ENCODE results near the gene LEAP2. TPM values are rescaled to one million over a fixed set of nuclear protein-coding genes. Genes with fewer than 3 reads are reported as not detected.

LEAP2 gene
- total RNA-seq, 1 experiment from 2014 or later, result 0.17 TPM

DNA sequence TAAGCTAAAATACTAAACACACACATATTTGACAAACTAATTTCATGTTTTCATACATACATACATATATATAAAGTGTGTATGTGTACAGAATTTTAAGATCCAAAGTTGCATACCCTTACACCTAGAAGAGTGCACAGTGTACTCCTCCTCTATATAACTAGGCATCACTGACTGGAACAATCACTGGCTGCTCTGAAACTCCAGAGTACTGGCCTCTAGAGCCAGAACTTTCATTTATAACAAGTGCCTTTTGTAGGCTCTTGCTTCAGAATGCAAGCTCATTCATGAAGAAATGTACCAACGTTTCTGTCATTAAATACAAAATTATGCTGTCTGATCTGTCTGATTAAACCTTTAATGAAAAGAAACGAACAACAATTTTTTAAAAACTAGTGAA lies 4.0 kb downstream of the LEAP2 start:
- no peak for DNase-seq (ENCODE audit: low read depth)

DNA sequence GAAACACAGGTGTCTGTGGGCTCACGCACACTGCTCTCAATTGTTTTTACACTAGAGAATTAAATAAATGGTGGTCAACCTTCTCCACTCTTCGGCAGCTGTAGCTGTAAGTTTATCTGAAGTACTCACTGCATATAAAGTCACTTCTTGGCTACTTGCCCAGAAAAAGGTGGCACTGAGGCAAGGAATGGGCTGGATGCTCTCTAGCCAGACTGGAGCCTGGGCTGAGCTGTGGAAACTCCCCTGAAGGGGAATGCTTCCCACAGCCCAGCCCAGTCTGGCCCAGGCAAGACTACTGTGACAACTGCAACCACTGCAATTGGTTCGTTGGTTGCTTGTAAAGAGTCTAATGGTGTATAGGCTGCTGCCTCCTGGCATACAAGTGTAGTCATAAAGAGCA lies 4.5 kb downstream of the LEAP2 start:
- DNase-seq (ENCODE audit: low read depth), result peak; percentile 69

DNA sequence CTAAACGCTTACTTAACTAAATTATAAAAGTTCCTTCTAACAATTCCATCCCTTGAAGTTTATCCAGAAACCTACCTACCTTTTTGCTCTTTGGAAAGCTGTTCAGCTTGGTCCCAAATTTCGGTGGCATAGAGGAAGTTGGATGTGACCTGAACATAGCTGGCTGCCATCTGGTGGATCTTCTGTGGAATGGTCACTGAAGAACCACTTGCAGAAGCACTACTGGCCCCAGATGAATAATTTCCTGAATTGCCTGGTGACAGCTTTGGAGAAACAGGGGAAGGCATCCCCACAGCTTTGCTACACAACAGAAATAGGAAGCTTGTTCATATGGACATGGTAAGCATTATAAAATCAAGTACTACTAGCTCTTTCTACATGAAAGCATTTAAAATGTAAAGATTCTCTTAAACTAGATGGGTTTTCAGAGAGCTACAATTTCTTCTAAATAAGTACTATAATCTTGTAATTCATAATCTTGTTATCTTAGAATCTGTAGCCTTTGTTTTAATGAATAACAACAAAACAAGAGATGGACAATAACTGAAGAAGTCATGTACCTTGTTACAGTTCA lies 9.9 kb downstream of the LEAP2 start:
- DNase-seq (ENCODE audit: low read depth), result peak; percentile 60

DNA sequence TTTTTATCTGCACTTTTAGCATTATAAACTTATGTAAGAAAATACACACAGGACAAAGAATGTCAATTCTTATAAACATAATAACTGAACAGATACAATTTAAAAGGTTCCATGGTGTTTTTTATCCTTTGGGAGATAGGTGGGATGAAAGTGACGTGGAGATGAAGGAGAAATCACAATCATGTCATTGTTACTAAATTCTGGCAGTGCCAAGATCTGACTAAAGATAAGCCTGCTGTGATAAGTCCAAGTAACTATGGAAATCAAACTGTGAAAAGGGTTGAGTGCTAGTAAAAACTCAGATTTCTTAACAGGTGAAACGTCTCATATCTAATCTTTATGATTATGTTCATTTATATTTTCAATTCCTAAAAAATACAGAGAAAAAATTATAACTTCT lies 11.1 kb downstream of the LEAP2 start:
- no peak for DNase-seq (ENCODE audit: low read depth)

DNA sequence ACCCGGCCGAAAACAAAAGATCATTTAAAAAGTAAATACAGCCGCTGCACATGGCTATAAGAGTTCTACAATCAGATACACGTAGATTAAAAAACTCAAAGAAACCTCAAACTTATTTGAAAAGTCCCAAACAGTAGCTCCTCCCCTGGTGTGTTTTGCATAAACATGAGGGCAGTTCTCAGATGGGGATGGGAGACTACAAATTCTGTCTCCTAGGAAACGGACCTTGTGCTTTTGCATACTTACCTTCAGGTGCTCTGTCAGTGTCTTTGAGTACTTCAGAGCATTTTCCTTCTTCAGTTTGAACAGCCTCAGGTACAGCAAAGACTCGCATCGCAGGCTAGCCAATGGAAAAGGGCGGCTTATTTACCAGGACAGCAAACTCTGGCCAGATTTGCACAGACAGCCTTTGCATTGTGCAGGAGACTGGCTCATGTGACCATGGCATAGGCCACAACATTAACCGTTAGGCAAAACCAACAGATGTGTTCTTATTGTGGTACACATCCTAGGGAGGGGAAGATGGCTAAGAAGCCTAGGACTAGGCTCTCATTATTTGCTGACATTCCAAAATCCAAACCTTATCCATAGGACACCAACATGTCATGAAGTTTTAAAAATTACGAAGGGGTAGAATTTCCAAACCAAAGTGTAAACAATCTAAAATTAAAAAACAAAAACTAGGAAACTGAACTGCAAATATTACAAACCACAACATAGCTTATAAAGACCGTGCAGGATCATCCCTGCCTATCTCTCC lies 12.8 kb downstream of the LEAP2 start:
- no peak for DNase-seq (ENCODE audit: low read depth)

DNA sequence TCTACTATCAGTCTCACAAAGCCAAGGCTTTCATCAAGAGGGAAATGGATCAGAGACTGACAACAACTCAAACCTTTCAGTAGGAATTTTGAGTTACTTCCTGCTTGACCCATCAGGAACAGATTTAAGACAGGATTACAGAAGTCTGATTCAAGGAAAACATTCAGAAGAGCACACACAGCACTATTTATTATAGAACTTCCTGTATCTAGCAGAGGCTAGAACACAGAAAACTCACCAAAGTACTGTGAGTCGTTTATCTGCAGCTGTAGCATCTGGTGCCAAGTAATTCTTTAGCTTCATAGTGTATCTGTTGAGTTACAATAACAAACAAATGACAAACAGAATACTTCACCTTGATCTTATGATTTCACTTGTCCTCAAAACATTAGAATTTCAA lies 13.8 kb downstream of the LEAP2 start:
- no peak for DNase-seq (ENCODE audit: low read depth)

DNA sequence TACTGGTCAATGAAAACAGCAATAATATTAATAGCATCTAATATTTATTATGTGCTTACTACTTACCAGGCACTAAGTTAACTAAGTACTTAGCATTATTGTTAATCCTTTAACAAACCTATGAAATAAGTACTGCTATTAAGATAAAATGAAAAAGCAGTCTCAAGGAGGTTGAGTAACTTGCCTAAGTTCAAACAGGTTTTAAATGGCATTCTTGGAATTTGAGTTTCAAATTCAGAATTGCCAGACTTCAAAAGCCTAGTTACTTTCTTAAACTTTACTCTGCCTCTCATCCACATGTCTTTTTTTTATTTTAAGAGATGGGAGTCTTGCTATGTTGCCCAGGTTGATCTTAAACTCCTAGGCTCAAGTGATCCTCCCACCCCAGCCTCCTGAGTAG lies 16.0 kb downstream of the LEAP2 start:
- no peak for DNase-seq (ENCODE audit: low read depth)

DNA sequence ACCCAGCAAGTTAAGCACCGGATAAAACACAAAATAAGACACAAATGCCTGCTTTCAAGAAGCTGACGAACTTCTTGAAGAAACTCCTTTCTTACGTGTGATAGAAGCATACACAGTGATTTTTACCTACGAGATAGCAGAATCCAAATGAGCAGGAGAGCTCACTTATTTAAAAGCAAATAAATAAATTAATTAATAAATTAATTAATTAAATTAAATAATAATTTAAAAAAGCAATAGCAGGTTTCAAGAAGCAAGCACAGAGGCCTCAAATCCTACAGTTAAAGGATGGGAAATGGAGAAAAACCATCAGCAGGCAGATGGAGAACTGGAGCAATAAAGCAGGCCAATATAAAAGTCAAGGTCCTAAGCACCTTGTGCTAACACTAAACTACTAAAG lies 17.3 kb downstream of the LEAP2 start:
- DNase-seq (ENCODE audit: low read depth), result no peak

DNA sequence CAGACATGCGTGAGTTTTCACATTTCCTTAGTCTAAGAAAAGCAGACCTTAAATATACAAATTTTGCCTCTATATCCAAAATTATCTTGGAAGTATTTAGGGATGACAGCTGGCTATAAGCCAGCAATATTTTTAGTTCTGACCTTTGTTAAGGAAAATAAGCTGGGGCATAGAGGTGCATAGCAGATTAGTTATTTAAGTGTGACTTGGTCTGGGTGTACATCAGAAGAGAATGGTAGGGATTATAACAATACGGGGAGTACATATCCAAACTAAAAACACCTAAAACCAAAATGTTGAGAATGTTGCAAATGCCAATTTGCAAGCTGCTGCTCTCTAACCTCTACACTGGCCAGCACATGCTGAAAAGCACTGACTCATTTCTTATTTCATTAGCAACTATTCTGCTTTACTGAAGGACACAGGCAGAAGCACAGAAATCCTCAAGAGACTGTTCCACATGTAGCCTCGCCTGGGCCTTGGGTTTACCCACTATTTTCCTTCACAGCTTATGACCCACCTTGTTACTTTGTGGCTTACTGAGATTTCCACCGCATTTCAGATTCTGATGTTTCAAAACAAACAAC lies 22.3 kb downstream of the LEAP2 start:
- DNase-seq (ENCODE audit: low read depth), result no peak

DNA sequence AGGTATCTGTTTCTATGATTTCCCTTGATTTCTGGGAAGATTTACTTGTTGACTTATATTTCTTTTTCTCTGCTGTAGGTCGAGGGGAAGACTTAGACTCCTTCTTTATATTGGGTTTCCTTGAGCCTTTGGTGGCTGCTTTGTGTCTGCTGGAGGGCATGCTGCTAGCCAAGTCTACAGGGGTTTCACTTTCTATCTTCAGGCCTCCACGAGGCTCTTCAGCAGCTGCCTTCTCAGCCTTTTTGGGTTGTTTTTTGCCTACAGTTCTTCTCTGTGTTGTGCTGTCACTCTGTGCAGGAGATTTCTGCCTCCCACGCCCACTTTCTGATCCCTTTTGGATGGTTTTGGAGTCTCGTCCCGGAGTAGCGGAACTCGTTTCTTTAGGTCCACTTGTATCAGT lies 23.2 kb downstream of the LEAP2 start:
- DNase-seq (ENCODE audit: low read depth), result no peak

DNA sequence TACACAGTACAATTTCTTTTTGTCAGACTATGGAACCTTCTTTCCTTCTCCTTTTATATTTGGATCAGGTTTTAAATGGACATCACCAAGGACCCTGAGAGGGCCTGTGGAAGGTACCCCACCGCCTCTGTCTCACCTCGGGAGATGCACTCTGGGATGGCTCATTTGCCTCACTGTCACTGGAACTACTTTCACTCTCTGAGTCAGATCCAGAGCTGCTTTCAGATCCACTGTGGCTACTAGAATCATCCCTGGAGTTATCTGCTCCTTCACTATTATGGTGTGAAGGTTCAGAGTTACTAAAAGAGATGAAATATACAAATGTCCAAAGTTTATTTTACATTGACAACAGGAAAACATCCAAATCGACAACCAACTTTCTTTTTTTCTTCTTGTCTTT lies 24.6 kb downstream of the LEAP2 start:
- DNase-seq (ENCODE audit: low read depth), result no peak

DNA sequence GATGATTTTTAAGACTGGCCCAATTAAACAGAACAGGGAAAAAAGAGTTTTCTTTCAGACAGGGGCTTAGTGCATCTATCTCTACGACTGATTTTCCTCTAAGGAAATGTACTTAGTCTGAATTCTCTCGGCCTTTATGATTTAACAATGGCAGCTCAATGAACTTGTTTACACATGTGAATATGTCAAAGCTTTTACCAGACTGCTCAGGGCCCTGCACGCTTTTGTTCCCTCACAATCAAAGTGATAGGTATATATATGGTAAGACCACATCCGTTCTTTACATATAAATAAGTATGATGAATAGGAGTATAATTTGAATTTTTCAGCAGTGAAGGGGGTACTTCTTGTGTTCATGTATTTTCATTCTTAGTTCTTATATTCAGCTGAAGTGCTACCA lies 27.6 kb downstream of the LEAP2 start:
- no peak for DNase-seq (ENCODE audit: low read depth)

DNA sequence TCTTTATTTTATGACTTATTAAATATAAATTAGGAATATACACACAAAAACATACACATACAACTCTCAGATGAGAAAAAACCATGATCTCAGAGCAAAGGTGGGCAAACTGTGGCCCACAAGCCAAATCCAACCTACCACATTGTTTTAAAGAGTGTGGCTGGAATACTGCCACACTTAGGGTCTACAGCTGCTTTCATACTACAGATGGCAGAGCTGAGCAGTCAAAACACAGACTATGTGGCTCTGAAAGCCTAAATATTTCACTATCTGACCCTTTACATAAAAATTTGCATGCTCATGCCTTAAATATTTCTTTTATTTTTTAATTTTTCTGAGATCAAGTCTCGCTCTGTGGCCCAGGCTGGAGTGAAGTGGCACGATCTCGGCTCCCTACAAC lies 28.3 kb downstream of the LEAP2 start:
- no peak for DNase-seq (ENCODE audit: low read depth)

DNA sequence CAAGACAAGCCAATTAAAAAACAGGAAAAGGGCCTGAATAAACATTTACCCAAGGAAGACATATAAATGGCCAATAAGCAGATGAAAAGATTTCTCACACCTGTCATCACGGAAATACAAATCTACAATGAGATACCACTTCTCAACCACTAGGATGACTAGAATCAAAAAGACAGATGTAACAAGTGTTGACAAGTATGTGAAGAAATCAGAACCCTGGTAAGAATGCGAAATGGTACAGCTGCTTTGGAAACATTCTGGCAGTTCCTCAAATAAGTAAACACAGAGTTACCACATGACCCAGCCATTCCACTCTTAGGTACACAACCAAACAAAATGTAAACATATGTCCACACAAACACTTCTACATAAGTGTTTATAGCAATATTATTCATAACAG lies 32.5 kb downstream of the LEAP2 start:
- peak; percentile 89 for DNase-seq (ENCODE audit: low read depth)

DNA sequence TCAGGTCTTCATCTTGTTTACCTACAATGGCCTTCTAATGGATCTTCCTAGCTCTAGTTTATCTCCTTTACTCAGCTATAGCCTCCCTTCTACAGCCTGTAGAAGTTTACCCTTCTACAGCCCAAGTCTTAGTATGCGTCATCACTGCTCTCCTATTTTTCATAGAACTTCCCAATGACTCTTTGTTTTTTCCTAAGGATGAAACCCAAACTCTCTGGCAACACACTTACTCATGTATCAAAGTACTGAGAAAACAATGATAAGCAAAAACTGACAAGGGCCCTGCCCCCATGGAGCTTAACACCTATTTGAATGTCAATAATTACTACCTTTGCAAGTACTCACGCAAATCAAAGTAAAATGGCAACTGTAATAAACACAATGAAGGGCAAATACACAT lies 33.7 kb downstream of the LEAP2 start:
- peak; percentile 8 for DNase-seq (ENCODE audit: low read depth)

DNA sequence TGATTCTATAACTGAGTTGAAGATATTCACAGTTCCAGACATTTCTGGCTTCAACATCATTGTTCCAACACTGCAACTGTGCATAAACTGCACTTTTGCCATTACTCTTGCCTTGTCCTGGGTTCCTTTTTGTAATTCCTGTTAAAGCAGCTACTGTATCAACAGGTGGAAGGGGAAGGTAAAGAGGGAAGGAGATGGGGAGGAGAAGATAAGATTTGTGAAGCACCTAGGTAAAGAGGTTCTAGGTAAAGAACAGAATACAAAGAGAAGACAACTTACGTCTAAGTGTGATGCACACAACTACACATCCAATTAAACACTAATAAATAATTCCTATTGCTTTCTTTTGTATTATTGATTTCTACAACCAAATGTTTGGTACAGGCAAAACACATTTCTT lies 36.2 kb downstream of the LEAP2 start:
- DNase-seq (ENCODE audit: low read depth), result no peak

DNA sequence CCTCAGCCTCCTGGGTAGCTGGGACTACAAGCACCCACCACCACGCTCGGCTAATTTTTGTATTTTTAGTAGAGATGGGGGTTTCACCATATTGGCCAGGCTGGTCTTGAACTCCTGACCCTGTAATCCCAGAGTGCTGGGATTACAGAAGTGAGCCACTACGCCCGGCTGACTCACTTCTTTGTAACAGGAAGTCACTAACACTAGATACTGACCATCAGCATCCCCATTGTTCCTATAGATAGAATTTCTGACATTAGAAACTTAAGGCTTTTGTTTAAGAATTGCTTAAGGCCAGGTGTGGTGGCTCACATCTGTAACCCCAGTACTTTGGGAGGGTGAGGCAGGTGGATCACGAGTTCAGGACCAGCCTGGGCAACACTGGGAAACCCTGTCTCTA lies 42.2 kb downstream of the LEAP2 start:
- DNase-seq (ENCODE audit: low read depth), result peak; percentile 38

DNA sequence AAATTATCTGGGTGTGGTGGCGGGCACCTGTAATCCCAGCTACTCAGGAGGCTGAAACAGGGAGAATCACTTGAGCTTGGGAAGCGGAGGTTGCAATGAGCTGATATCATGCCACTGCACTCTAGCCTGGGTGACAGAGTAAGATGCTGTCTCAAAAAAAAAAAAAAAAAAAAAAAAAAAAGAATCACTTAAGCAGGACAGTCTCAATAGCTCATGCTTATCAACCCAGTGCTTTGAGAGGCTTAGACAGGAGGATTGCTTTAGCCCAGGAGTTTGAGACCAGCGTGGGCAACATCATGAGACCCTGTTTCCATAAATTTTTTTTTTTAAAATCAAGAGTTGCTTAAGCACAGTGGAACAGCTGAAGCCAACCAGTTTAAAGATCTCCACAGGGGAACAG lies 42.6 kb downstream of the LEAP2 start:
- DNase-seq (ENCODE audit: low read depth), result no peak

Other genes starting within 250 kb of the LEAP2 start
- gene IL13, start 215.5 kb upstream of the LEAP2 start, total RNA-seq (2014; rRNA removed), result not detected in 2 replicates
- not detected in 2 replicates for gene IL4, start 199.7 kb upstream of the LEAP2 start, total RNA-seq (2014; rRNA removed)
- gene KIF3A, start 136.1 kb upstream of the LEAP2 start, total RNA-seq (2014; rRNA removed), result 4.8 and 7.2 TPM in 2 replicates
- 0.06 TPM in 1 of 2 replicates, not detected in the other for gene CCNI2, start 126.2 kb upstream of the LEAP2 start, total RNA-seq (2014; rRNA removed)
- 21.3 and 26.2 TPM in 2 replicates for gene SEPTIN8, start 96.4 kb upstream of the LEAP2 start, total RNA-seq (2014; rRNA removed)
- not detected in 2 replicates for gene SOWAHA, start 60.4 kb upstream of the LEAP2 start, total RNA-seq (2014; rRNA removed)
- gene SHROOM1, start 43.0 kb upstream of the LEAP2 start, total RNA-seq (2014; rRNA removed), result 13.3 and 13.4 TPM in 2 replicates
- 0.32 TPM in 1 of 2 replicates, not detected in the other for gene GDF9, start 7.2 kb upstream of the LEAP2 start, total RNA-seq (2014; rRNA removed)
- 125 and 144 TPM in 2 replicates for gene UQCRQ, start 7.0 kb upstream of the LEAP2 start, total RNA-seq (2014; rRNA removed)
- gene AFF4, start 90.0 kb downstream of the LEAP2 start, total RNA-seq (2014; rRNA removed), result 47.4 and 59.1 TPM in 2 replicates
- gene ZCCHC10, start 152.9 kb downstream of the LEAP2 start, total RNA-seq (2014; rRNA removed), result 12.2 and 70.3 TPM in 2 replicates
- 130 and 153 TPM in 2 replicates for gene HSPA4, start 178.3 kb downstream of the LEAP2 start, total RNA-seq (2014; rRNA removed)